GM19468 (cell line): ENCODE results near the gene OR4K2.
"Not testable (repeated sequence)": the region's sequence is repeated elsewhere in the genome, so short reads cannot be mapped to it uniquely, and the experiment has no call there.

ENCODE experiments used
- ATAC-seq: cut with Tn5 transposase; IDR thresholded peaks from one replicate; pipeline ENCODE4 v1.9.1; 2021; ENCODE audit warnings: mild to moderate bottlenecking, moderate library complexity, moderate number of reproducible peaks; ENCODE audit not compliant: unreplicated experiment; ENCODE audit errors: extremely low read depth

OR4K2 gene, protein sequence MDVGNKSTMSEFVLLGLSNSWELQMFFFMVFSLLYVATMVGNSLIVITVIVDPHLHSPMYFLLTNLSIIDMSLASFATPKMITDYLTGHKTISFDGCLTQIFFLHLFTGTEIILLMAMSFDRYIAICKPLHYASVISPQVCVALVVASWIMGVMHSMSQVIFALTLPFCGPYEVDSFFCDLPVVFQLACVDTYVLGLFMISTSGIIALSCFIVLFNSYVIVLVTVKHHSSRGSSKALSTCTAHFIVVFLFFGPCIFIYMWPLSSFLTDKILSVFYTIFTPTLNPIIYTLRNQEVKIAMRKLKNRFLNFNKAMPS

DNA sequence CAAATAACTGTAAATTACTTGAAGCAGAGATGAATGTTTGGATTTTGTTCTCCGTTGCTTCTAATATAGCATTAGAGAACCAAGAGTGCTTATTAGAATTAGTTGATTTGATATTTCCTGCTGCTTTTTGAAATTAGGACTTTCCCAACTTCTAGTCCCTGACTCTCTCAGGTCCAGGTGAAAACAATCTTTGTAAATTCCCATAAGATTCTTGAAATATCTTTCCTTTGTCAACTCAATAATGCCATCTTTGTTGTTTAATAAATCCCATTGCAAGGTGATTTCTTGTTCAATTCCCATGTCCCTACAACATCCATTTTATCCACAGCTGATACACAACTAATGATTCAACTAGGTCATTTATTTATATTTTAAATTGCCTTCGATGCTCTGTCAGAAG lies at the start of gene OR4K2:
TSS of gene OR4K2 (plus strand) at position 301 of the 400 bp plus-strand sequence. CDS start 1,126 bp downstream, outside the sequence.
- ATAC-seq: no peak

DNA sequence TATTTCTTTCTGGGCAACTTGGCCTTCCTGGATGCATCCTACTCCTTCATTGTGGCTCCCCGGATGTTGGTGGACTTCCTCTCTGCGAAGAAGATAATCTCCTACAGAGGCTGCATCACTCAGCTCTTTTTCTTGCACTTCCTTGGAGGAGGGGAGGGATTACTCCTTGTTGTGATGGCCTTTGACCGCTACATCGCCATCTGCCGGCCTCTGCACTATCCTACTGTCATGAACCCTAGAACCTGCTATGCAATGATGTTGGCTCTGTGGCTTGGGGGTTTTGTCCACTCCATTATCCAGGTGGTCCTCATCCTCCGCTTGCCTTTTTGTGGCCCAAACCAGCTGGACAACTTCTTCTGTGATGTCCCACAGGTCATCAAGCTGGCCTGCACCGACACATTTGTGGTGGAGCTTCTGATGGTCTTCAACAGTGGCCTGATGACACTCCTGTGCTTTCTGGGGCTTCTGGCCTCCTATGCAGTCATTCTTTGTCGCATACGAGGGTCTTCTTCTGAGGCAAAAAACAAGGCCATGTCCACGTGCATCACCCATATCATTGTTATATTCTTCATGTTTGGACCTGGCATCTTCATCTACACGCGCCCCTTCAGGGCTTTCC lies 47.2 kb upstream of the OR4K2 start:
- ATAC-seq: not testable (repeated sequence)

DNA sequence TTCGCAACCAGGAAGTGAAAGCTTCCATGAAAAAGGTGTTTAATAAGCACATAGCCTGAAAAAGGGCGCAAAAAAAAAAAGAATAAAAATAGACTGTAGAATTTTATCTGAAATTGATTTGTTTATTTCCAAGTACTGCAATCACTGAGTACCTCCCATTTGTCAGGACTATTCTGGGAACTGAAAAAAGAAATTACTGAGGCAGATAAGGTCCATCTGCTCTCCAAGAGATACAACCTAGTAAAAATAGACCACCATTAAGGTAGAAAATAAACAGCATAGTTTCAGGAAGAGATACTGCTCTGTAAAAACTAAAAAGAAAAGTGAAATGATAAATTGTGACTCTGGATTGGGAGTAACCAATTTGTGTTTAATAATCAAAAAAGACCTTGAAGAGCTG lies 46.6 kb upstream of the OR4K2 start:
- ATAC-seq: no peak

DNA sequence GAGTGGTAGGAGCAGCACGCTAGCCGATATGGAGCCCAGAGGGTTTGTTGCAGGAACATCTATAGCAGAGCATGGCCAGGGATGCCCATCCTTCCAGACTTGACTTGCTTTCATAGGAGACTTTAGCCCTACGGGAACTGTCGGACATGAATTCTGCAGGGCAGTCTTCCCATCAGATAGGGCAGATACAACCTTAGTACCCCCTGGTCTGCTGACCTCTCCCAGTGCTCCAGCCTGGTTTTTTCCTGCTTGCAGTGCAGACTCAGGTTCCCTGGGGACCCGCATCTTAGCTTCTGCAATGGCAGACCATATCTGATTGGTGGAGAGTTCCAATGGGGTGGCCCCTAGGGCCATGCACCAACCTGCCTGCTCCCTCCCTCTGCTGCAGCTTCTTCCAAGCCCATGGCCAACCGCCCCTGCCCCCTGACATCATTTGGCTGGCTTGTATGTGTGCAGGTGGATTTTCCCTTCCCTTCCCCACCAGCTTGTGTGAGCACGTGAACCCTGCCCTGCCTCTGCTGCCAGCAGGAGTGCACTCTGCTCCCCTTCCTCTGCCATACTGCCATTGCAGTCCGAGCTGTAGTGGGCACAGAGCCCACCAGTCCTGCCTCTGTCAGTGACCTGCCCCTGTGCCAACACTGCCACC lies 40.6 kb upstream of the OR4K2 start:
- ATAC-seq: not testable (repeated sequence)

DNA sequence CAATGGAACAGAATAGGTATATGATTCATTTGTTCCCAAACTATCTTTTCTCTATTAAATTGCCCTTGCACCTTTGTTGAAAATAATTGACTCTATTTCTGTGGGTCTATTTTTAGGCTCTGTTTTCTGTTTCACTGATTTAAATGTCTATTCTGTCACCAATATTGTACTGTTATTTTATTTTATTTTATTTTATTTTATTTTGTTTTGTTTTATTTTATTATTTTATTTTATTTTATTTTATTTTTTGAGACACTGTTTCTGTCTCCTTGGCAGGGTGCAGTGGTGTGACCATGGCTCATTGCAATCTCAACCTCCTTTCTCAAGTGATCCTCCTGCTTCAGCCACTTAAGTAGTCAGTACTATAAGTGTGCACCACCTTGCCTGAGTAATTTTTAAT lies 36.5 kb upstream of the OR4K2 start:
- ATAC-seq: no peak

DNA sequence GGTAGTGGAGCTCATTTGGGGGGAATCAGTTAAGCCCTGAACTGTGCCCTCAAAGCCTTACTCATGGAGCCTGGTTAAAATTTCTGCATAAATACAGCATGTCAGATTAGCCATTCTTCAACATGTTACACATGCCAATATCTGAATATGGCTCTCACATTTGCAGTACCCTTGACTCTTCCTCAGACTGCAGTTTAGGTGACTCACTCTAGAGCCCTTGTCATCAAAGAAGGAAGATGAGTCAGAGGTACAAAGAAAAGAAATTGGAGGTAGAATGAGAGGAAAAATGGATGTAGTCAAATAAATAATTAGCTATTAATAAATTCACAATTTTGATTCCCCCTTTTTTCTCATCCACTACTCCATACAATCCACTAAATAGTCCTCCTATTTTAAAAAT lies 23.6 kb upstream of the OR4K2 start:
- ATAC-seq: no peak

DNA sequence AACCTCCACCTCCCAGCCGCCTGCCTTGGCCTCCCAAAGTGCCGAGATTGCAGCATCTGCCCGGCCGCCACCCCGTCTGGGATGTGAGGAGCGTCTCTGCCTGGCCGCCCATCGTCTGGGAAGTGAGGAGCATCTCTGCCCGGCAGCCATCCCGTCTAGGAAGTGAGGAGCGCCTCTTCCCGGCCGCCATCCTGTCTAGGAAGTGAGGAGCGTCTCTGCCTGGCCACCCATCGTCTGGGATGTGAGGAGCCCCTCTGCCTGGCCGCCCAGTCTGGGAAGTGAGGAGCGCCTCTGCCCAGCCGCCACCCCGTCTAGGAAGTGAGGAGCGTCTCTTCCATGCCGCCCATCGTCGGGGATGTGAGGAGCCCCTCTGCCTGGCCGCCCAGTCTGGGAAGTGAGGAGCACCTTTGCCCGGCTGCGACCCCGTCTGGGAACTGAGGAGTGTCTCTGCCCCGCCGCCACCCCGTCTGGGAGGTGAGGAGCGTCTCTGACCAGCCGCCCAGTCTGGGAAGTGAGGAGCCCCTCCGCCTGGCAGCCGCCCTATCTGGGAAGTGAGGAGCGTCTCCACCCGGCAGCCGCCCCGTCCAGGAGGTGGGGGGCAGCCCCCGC lies 8.8 kb upstream of the OR4K2 start:
- ATAC-seq: not testable (repeated sequence)

DNA sequence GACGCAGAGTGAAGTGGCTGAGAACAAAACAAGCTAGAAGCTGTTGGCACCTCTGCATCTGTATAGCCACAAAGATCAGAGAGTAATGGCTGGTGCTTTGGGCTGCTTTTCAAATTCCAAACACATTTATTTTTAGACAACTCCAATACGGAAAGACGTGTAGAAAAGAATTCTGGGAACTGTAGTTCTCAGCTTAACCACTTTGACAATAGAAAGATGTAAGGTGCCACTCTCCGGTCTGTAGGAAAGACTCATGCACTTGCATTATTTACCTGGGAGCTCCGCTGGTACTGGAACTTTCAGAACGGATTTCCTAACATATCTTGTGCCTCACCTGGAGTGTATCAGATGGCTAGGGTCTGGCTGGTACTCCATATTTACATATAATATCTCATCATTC lies 1.8 kb upstream of the OR4K2 start:
- ATAC-seq: no peak

DNA sequence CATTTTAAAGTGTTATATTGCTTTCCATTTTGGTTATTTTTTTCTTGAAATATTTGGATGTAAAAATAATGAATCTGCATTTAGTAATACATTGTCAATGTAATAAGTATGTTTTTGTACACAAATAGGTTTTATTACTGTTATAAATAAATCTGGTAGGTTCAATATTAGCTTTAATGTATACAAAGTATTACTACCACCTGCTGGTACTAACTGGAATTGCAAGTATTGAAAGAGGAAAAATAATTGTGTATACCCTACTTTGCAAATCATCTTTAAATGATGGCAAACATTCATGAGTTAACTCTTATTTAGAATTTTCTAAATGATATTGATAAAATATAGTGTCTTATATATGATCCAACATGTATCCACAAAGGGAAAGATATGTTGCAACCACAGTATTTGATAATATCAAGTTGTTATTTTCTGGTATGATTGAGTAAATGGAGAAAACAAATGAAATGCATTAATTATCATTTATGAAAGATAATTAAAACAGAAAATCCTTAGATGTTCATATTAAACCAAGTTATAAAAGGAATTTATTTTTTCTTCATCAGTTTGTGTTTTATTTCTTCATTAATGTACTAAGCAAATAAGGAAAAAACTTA lies 3.2 kb downstream of the OR4K2 start:
- no peak for ATAC-seq

DNA sequence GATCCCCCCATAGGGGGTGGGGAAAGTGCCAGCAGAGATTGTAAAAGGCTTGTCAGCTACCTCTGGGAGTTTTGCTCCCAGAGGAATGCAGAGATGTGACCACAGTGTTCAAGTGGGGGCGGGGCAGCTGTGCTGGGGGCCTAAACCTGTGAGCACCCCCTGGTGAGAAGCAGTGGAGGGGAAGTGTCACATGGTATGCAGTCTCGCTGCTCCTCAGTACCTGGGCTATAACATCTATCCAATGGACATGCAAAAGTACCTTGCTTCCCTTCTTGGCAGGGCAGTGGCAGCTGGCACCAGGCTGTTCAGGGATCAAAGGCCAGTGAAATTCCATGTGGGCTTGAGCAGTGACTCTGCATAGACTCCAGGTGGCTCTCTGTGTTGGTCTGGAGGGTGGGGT lies 20.3 kb downstream of the OR4K2 start:
- no peak for ATAC-seq

DNA sequence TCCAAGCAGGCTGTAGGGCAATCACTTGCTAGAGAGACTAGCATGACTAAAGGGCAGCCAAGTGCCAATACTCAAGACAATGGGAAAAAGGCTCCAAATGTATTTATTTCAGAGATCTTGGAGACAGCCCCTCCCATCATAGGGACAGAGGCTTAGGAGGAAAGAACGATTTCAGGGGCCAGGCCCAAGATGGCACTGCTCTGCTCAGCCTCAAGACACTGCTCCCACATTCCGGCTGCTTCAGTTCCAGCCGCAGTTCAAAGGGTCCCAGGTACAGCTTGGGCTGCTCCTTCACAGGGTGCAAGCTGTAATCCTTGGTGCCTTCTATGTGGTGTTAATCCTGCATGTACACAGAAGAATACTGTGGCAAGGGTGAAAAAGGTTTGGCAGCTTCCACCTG lies 26.1 kb downstream of the OR4K2 start:
- no peak for ATAC-seq

DNA sequence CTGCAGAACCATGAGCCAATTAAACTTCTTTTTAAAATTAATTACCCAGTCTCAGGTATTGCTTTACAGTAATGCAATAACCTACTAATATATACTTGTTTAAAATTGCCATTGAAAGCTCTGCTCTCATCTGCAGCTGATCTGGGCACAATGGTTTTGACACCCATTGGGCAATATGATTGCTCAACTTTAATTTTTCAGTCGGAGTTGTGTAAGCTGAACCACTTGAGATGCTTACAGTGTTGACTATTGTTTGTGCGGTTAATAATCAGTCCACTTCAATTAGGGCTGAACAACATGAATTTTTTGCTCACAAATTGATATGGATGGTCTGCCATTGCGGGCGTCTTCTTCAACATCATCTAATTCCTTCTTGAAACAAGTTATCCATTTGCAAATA lies 27.5 kb downstream of the OR4K2 start:
- no peak for ATAC-seq

DNA sequence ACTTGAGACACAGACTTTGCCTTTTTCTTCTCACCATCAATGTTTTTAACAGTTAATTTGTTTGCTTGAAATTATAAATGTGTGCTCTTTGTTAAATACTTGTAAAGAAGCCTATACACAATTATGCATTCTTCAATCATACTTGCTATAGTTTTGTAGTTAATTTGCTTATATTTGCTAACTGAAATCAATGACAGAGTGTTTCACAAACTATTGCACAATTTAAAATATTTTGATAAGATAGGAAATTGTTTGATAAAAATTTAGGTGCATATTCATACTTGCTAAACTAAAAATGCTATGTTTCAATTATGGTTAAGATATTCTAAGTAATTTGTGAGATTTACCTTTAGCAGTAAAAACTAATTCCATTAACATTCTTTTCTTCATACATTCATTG lies 31.7 kb downstream of the OR4K2 start:
- ATAC-seq: no peak

DNA sequence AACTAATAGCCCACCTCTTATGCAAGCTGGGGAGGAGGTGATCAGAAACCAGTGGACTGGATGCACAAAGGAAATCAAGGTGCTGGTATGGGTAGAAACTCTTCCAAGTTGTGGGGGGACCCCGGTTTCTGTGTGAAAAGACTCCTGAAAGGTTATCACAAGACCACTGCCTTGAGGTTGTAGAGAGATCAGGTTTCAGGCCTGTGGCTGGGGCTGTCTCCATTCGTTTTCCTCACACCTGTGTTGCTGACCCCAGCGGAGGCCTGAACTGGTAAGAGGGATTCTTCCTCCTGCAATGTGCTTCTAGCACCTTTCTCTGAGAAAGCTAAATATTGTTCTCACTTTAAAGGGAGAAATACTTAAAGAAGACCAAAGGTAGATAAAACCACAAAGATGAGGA lies 36.2 kb downstream of the OR4K2 start:
- ATAC-seq: no peak

DNA sequence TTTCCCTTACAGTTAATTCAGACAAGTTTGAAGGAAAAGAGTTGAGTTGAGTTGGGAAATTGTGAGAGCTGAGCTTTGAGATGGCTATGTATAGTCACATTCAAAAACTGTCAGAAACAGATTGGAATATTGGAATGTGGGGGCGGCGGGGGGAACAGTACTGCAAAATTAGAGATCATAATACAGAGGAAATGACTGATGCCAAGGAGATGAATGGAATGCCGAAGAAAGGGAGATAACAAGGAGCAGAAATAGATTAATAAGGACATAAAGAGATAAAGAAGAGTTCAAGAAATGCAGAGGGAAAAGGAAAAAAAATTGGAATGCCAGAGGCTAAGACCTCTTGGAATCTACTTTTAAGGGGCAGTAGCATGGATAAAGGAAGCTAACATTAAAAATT lies 42.3 kb downstream of the OR4K2 start:
- ATAC-seq: no peak

DNA sequence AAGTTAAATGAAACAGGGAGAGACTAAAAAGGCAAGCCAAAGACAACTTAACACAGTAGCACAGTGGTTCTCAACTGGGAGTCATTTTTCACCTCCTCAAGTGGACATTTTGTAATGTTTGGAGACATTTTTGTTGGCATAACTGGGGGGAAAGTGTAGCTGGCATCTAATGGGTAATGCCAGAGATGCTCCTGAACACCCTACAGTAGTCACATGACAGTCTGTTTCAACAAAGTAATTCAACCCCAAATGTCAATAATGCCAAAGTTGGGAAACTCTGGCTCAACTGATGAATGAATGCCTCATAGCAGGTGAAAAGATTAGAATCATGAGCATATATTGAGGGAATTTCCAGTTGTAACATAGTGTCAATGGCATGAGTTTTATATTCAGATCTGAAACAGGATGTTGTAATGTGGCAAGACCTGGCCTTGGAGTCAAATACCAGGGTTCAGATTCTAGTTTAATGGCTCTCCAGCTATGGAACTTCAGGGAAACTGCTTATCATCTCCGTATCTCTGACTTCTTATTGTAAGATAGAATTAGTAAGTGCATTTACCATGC lies 43.1 kb downstream of the OR4K2 start:
- ATAC-seq: no peak

DNA sequence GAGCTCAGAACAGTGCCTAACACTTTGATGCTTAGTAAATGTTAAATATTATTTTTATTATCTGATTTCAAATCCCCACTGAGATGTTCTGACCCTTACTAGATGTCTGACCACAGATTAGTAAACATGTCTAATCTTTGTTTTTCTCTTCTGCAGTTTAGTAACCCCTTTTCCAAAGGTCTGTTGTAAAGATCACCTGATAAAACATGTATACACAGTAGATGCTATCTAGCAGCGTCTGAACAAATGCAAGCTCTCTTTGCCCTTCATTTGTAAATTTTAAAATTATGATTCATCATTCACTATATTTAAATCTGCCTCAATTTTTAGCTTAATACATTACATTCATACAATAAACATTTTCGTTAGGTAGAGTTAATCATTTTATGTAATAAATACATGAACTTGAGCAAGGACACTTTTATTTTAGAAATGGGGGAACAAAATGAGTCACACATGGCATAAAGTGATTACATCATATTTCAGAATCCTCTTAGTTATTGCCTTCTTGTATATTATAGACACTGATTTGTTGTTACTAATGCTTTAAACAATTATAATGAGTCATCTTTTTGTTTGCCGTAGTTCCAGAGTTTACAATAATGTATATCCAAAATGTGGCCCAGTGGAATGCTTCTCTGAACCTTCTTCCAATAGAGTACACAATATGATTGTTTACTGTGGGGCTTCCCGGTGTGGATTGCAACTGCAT lies 43.8 kb downstream of the OR4K2 start:
- ATAC-seq: no peak

DNA sequence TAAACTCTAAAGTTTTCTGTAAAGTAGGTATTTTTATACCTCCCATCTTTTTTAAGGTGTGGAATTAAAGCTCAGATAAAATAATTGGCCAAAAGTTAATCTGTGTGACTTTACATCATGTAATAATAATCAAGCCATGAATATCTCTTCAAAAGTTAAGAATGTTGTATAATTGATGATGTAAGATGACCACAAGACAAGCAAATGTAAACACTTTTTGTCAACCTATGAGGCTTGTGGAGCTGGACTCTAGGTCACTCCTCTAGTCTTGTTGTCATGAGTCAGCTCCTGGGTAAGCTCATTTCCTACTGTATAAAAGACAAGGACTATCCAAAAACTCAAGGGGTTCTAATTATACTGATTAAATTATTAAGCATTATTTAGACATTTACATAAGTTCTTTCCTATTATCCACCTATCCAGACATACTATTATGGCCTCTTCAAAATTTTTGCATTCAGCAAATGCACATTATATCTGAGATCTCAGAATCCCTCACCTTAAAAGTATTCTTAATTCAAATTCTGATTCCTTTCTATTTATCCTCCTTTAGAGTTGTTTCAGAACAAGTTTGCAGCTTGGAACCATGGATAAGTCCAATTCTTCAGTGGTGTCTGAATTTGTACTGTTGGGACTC lies 45.2 kb downstream of the OR4K2 start, which contains the start of gene OR4K5:
TSS of gene OR4K5 (plus strand) at position 587 of the 637 bp plus-strand sequence. CDS start at position 587, 0 bp downstream.
- no peak for ATAC-seq

DNA sequence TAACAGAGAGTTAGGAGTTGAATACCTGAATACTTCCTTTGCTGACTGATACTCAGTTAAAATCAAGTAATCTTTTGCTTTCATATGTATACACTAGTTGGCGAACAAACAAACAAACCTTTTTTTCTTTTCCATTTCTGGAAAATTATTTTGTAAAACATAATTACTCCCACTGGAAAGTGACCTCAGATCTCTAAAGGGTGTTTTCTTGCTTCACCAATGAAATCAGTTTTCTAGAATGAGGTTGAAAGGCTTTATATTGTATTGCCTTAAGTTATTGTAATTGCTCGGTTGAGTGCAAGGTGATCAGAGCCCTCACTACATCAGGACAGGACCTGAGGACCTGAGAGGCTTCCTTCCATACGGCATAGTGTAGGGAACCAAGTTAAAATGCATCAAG lies 55.7 kb downstream of the OR4K2 start, which contains the start of gene OR4K1:
TSS of gene OR4K1 (plus strand) at position 301 of the 400 bp plus-strand sequence. CDS start 4,750 bp downstream, outside the sequence.
- ATAC-seq: no peak
